ENCODE data around the gene ACSS1. TPM values are rescaled to one million over a fixed set of nuclear protein-coding genes. Genes with fewer than 3 reads are reported as not detected.

The ACSS1 gene
- total RNA-seq, 1 experiment from 2014 or later: 1.5 TPM

DNA sequence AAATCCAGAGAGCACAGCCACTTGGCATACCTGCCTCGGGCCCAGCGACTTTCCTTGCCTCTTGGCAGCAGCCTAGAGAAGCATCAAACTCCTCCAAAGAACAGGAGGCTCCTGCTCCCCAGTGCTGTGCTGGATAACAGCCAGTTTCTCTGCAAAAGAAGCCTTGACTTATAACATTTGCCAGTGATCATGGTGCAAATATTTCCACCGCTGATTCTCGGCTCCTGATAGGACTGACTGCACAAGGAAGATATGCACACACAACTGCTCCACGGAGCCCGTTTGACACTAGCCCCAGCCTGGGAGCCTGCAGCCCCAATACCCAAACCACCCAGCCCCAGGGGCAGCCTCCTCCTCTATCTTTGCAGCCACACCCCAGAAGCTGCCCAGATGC is 17.5 kb downstream of the ACSS1 start (continued):
- TF ChIP-seq, protein P1, sequence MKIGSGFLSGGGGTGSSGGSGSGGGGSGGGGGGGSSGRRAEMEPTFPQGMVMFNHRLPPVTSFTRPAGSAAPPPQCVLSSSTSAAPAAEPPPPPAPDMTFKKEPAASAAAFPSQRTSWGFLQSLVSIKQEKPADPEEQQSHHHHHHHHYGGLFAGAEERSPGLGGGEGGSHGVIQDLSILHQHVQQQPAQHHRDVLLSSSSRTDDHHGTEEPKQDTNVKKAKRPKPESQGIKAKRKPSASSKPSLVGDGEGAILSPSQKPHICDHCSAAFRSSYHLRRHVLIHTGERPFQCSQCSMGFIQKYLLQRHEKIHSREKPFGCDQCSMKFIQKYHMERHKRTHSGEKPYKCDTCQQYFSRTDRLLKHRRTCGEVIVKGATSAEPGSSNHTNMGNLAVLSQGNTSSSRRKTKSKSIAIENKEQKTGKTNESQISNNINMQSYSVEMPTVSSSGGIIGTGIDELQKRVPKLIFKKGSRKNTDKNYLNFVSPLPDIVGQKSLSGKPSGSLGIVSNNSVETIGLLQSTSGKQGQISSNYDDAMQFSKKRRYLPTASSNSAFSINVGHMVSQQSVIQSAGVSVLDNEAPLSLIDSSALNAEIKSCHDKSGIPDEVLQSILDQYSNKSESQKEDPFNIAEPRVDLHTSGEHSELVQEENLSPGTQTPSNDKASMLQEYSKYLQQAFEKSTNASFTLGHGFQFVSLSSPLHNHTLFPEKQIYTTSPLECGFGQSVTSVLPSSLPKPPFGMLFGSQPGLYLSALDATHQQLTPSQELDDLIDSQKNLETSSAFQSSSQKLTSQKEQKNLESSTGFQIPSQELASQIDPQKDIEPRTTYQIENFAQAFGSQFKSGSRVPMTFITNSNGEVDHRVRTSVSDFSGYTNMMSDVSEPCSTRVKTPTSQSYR (CRISPR knock-in tag; IDR thresholded peaks at IDR 0.05): no peak
- no peak for TF ChIP-seq ZNF671 (CRISPR knock-in tag; IDR thresholded peaks at IDR 0.05)
- TF ChIP-seq, protein P2, sequence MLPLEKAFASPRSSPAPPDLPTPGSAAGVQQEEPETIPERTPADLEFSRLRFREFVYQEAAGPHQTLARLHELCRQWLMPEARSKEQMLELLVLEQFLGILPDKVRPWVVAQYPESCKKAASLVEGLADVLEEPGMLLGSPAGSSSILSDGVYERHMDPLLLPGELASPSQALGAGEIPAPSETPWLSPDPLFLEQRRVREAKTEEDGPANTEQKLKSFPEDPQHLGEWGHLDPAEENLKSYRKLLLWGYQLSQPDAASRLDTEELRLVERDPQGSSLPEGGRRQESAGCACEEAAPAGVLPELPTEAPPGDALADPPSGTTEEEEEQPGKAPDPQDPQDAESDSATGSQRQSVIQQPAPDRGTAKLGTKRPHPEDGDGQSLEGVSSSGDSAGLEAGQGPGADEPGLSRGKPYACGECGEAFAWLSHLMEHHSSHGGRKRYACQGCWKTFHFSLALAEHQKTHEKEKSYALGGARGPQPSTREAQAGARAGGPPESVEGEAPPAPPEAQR (CRISPR knock-in tag; IDR thresholded peaks at IDR 0.05): no peak

DNA sequence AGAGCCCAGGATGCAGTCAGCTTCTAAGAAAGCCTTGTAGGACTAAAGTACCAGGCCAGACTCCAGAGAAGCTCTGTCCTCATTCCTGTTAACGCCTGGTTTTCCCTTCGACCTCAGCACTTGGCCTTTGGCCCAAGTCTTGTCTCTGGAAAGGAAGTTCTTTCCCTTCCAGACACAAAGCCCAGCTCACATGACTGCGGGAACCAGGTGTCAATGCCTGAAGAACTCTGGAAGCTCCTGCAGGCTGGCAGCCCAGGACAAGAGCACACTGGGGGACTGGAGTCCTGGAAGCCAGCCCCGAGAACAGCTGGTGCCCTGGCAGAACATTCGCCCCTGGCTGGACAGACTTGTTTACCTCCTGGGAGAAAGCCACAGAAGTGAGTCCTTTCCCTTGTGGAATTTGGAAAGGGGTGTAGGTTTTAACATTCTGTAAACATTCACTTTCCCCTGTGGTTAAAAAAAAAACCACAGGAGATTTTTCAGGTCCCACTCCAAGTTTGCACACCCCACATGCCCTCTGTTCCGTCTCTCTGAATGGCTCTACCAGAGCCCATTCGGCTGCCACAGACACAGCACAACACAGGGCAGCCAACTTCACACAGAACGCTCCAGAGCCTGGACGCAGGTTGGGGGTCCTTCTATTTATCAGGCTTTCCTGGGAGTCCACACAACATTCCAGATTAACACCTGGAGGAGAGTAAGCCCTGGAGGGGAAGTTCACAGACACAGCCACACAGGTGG is 18.1 kb downstream of the ACSS1 start:
- TF ChIP-seq EMX1 (CRISPR knock-in tag; IDR thresholded peaks at IDR 0.05) (no peak), FOXK1 (CRISPR knock-in tag; IDR thresholded peaks at IDR 0.05) (no peak), FOXJ3 (CRISPR knock-in tag; IDR thresholded peaks at IDR 0.05; ENCODE audit: borderline replicate concordance) (no peak), NR1H2 (CRISPR knock-in tag; IDR thresholded peaks at IDR 0.05) (no peak), SMAD4 (CRISPR knock-in tag; IDR thresholded peaks at IDR 0.05) (no peak), TCF7 (CRISPR knock-in tag; IDR thresholded peaks at IDR 0.05; ENCODE audit: low read depth) (no peak), ZNF317 (CRISPR knock-in tag; IDR thresholded peaks at IDR 0.05; ENCODE audit: borderline replicate concordance, low read depth) (no peak), JAZF1 (CRISPR knock-in tag; IDR thresholded peaks at IDR 0.05) (no peak), ATF1 (CRISPR knock-in tag; IDR thresholded peaks at IDR 0.05) (no peak), ZNF138 (CRISPR knock-in tag; conservative IDR thresholded peaks at IDR 0.05) (no peak), NFATC4 (CRISPR knock-in tag; IDR thresholded peaks at IDR 0.05) (no peak)
- TF ChIP-seq, protein P3, sequence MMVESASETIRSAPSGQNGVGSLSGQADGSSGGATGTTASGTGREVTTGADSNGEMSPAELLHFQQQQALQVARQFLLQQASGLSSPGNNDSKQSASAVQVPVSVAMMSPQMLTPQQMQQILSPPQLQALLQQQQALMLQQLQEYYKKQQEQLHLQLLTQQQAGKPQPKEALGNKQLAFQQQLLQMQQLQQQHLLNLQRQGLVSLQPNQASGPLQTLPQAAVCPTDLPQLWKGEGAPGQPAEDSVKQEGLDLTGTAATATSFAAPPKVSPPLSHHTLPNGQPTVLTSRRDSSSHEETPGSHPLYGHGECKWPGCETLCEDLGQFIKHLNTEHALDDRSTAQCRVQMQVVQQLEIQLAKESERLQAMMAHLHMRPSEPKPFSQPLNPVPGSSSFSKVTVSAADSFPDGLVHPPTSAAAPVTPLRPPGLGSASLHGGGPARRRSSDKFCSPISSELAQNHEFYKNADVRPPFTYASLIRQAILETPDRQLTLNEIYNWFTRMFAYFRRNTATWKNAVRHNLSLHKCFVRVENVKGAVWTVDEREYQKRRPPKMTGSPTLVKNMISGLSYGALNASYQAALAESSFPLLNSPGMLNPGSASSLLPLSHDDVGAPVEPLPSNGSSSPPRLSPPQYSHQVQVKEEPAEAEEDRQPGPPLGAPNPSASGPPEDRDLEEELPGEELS (CRISPR knock-in tag; IDR thresholded peaks at IDR 0.05): no peak
- TF ChIP-seq, protein P4, sequence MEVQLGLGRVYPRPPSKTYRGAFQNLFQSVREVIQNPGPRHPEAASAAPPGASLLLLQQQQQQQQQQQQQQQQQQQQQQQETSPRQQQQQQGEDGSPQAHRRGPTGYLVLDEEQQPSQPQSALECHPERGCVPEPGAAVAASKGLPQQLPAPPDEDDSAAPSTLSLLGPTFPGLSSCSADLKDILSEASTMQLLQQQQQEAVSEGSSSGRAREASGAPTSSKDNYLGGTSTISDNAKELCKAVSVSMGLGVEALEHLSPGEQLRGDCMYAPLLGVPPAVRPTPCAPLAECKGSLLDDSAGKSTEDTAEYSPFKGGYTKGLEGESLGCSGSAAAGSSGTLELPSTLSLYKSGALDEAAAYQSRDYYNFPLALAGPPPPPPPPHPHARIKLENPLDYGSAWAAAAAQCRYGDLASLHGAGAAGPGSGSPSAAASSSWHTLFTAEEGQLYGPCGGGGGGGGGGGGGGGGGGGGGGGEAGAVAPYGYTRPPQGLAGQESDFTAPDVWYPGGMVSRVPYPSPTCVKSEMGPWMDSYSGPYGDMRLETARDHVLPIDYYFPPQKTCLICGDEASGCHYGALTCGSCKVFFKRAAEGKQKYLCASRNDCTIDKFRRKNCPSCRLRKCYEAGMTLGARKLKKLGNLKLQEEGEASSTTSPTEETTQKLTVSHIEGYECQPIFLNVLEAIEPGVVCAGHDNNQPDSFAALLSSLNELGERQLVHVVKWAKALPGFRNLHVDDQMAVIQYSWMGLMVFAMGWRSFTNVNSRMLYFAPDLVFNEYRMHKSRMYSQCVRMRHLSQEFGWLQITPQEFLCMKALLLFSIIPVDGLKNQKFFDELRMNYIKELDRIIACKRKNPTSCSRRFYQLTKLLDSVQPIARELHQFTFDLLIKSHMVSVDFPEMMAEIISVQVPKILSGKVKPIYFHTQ (CRISPR knock-in tag; IDR thresholded peaks at IDR 0.05): no peak
- TF ChIP-seq, protein P5, sequence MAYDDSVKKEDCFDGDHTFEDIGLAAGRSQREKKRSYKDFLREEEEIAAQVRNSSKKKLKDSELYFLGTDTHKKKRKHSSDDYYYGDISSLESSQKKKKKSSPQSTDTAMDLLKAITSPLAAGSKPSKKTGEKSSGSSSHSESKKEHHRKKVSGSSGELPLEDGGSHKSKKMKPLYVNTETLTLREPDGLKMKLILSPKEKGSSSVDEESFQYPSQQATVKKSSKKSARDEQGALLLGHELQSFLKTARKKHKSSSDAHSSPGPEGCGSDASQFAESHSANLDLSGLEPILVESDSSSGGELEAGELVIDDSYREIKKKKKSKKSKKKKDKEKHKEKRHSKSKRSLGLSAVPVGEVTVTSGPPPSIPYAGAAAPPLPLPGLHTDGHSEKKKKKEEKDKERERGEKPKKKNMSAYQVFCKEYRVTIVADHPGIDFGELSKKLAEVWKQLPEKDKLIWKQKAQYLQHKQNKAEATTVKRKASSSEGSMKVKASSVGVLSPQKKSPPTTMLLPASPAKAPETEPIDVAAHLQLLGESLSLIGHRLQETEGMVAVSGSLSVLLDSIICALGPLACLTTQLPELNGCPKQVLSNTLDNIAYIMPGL (CRISPR knock-in tag; IDR thresholded peaks at IDR 0.05): no peak
- TF ChIP-seq, protein P6, sequence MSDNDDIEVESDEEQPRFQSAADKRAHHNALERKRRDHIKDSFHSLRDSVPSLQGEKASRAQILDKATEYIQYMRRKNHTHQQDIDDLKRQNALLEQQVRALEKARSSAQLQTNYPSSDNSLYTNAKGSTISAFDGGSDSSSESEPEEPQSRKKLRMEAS (CRISPR knock-in tag; IDR thresholded peaks at IDR 0.05): no peak
- ChIA-PET CTCF (interaction anchor here (1.0 kb wide), 1 partner anchor 26 kb away, joined by 3 read pairs; no protein-coding TSS in a partner anchor), POLR2A (no interaction called here)
- no peak for DNase-seq (ENCODE audit: low spot score)
- H3K27ac Mint-ChIP-seq: no peak overlapping the region
- no peaks in the 10 kb centered on the region for H3K9me3 Mint-ChIP-seq
- peaks cover 5% of the 10 kb centered on the region for H3K4me1 Mint-ChIP-seq
- H3K27me3 Mint-ChIP-seq (ENCODE audit: low read depth): no peaks in the 10 kb centered on the region; the same call in 1 of the 2 replicates
- H3K4me3 Mint-ChIP-seq: no peak overlapping the region
- ATAC-seq: no peak
- H3K36me3 Mint-ChIP-seq: no peaks in the 10 kb centered on the region

Data from WTC11 (cell line).